ENCODE data around the gene MUC3A. TPM values are rescaled to one million over a fixed set of nuclear protein-coding genes. Genes with fewer than 3 reads are reported as not detected.
"Not testable (repeated sequence)": the region's sequence is repeated elsewhere in the genome, so short reads cannot be mapped to it uniquely, and the experiment has no call there.

Gene MUC3A
- under 1 TPM; 0.24 to 0.69 (median 0.53) TPM for polyA plus RNA-seq (ENCODE audit: insufficient read length in 4 of 4)

- no peak for DNase-seq (ENCODE audit: low read depth in 4 of 4, low spot score in 3 of 4)
These were observed at the start of gene MUC3A for GRCh38 chr7:100949227-100949932. TSS of gene MUC3A (plus strand) at chr7:100949534. CDS start at chr7:100949625, 91 bp downstream.

GRCh38 chr7:100900978-100901377 lies 48.4 kb upstream of the MUC3A start:
- no peak for DNase-seq (ENCODE audit: low read depth in 4 of 4, low spot score in 3 of 4)

- DNase-seq (ENCODE audit: low read depth in 4 of 4, low spot score in 3 of 4), result no peak
These were observed 47.4 kb upstream of the MUC3A start for GRCh38 chr7:100901921-100902332.

- DNase-seq (ENCODE audit: low read depth in 4 of 4, low spot score in 3 of 4), result no peak
These were observed 46.7 kb upstream of the MUC3A start for GRCh38 chr7:100902638-100903037.

- DNase-seq (ENCODE audit: low read depth in 4 of 4, low spot score in 3 of 4), result no peak
These were observed 40.8 kb upstream of the MUC3A start for GRCh38 chr7:100908512-100908911.

GRCh38 chr7:100910443-100910842 lies 38.9 kb upstream of the MUC3A start:
- DNase-seq (ENCODE audit: low read depth in 4 of 4, low spot score in 3 of 4), result not testable (repeated sequence)

- no peak for DNase-seq (ENCODE audit: low read depth in 4 of 4, low spot score in 3 of 4)
These were observed 37.9 kb upstream of the MUC3A start for GRCh38 chr7:100911484-100911883.

GRCh38 chr7:100914208-100914878 lies 35.0 kb upstream of the MUC3A start:
- no peak for DNase-seq (ENCODE audit: low read depth in 4 of 4, low spot score in 3 of 4)

GRCh38 chr7:100914879-100915447 lies 34.4 kb upstream of the MUC3A start:
- DNase-seq (ENCODE audit: low read depth in 4 of 4, low spot score in 3 of 4), result no peak

- not testable (repeated sequence) for DNase-seq (ENCODE audit: low read depth in 4 of 4, low spot score in 3 of 4)
These were observed 30.0 kb upstream of the MUC3A start for GRCh38 chr7:100919335-100919734.

- DNase-seq (ENCODE audit: low read depth in 4 of 4, low spot score in 3 of 4), result not testable (repeated sequence)
These were observed 29.4 kb upstream of the MUC3A start for GRCh38 chr7:100919779-100920437.

GRCh38 chr7:100921039-100921438 lies 28.3 kb upstream of the MUC3A start:
- DNase-seq (ENCODE audit: low read depth in 4 of 4, low spot score in 3 of 4), result no peak

GRCh38 chr7:100923616-100924015 lies 25.7 kb upstream of the MUC3A start:
- DNase-seq (ENCODE audit: low read depth in 4 of 4, low spot score in 3 of 4), result not testable (repeated sequence)

GRCh38 chr7:100929808-100930174 lies 19.5 kb upstream of the MUC3A start:
- DNase-seq (ENCODE audit: low read depth in 4 of 4, low spot score in 3 of 4), result no peak

- DNase-seq (ENCODE audit: low read depth in 4 of 4, low spot score in 3 of 4), result no peak
These were observed 15.6 kb upstream of the MUC3A start for GRCh38 chr7:100933734-100934133.

- DNase-seq (ENCODE audit: low read depth in 4 of 4, low spot score in 3 of 4), result not testable (repeated sequence)
These were observed 14.0 kb upstream of the MUC3A start for GRCh38 chr7:100935381-100935780.

GRCh38 chr7:100936167-100936566 lies 13.2 kb upstream of the MUC3A start:
- not testable (repeated sequence) for DNase-seq (ENCODE audit: low read depth in 4 of 4, low spot score in 3 of 4)

GRCh38 chr7:100942045-100942774 lies 7.1 kb upstream of the MUC3A start:
- DNase-seq (ENCODE audit: low read depth in 4 of 4, low spot score in 3 of 4), result no peak

- DNase-seq (ENCODE audit: low read depth in 4 of 4, low spot score in 3 of 4), result no peak
These were observed 5.6 kb upstream of the MUC3A start for GRCh38 chr7:100943693-100944092.

- no peak for DNase-seq (ENCODE audit: low read depth in 4 of 4, low spot score in 3 of 4)
These were observed 5.2 kb upstream of the MUC3A start for GRCh38 chr7:100944138-100944537.

GRCh38 chr7:100946111-100946510 lies 3.2 kb upstream of the MUC3A start:
- no peak for DNase-seq (ENCODE audit: low read depth in 4 of 4, low spot score in 3 of 4)
